MM.1S (cell line): ENCODE measurements around the gene ACOD1.

Experiments used
- DNase-seq: peaks from one replicate; pipeline ENCODE4 v3.0.0-alpha.2; 2015
- H2AFZ ChIP-seq: fragments of 300-600 bp; sonication (generic); 2 replicates; pipeline ENCODE4 v1.6.0; 2016; ENCODE audit warnings: antibody characterized with exemption, low read length
- H3F3A ChIP-seq: fragments of 300-600 bp; sonication (generic); 2 replicates; pipeline ENCODE4 v1.6.1; 2016; ENCODE audit warnings: mild to moderate bottlenecking, antibody characterized with exemption, low read length, moderate library complexity, mixed read lengths; ENCODE audit not compliant: insufficient read depth
- H3K27ac ChIP-seq: fragments of 300-600 bp; sonication (generic); 2 replicates; pipeline ENCODE4 v1.5.1; 2016; ENCODE audit warnings: mild to moderate bottlenecking, low read length
- H3K27me3 ChIP-seq: fragments of 300-600 bp; sonication (generic); replicated peaks from 2 replicates; pipeline ENCODE4 v1.6.0; 2016; ENCODE audit warnings: low read length; ENCODE audit not compliant: insufficient read depth
- H3K36me3 ChIP-seq: fragments of 300-600 bp; sonication (generic); replicated peaks from 2 replicates; pipeline ENCODE4 v1.6.1; 2016; ENCODE audit warnings: mild to moderate bottlenecking, low read length, mixed read lengths; ENCODE audit not compliant: insufficient read depth
- H3K4me1 ChIP-seq: fragments of 300-600 bp; sonication (generic); 2 replicates; pipeline ENCODE4 v1.6.1; 2016; ENCODE audit warnings: low read length, mixed read lengths
- H3K4me2 ChIP-seq: fragments of 300-600 bp; sonication (generic); 2 replicates; pipeline ENCODE4 v1.6.0; 2016; ENCODE audit warnings: low read depth, low read length
- H3K4me3 ChIP-seq: fragments of 300-600 bp; sonication (generic); 2 replicates; pipeline ENCODE4 v1.5.1; 2016; ENCODE audit warnings: low read length, mixed read lengths
- H3K79me2 ChIP-seq: fragments of 300-600 bp; sonication (generic); 2 replicates; pipeline ENCODE4 v1.6.1; 2016; ENCODE audit warnings: mixed run types, low read length, mixed read lengths
- H3K9ac ChIP-seq: fragments of 300-600 bp; sonication (generic); 2 replicates; pipeline ENCODE4 v1.6.1; 2016; ENCODE audit warnings: low read length, mixed read lengths
- H3K9me2 ChIP-seq: fragments of 300-600 bp; sonication (generic); replicated peaks from 2 replicates; pipeline ENCODE4 v1.6.1; 2016; ENCODE audit warnings: mild to moderate bottlenecking, low read length, mixed read lengths; ENCODE audit not compliant: insufficient read depth
- H3K9me3 ChIP-seq: fragments of 300-600 bp; sonication (generic); replicated peaks from 2 replicates; pipeline ENCODE4 v1.6.1; 2016; ENCODE audit warnings: mild to moderate bottlenecking, low read length, mixed read lengths; ENCODE audit not compliant: insufficient read depth
- H4K20me1 ChIP-seq: fragments of 300-600 bp; sonication (generic); 2 replicates; pipeline ENCODE4 v1.6.1; 2016; ENCODE audit warnings: mild to moderate bottlenecking, low read length, moderate library complexity, mixed read lengths; ENCODE audit not compliant: insufficient read depth
- EZH2 ChIP-seq: fragments of 300-600 bp; sonication (generic); optimal IDR thresholded peaks from 2 replicates; pipeline ENCODE3; 2017; ENCODE audit warnings: low read depth, mild to moderate bottlenecking, antibody characterized with exemption, low read length, mixed read lengths
- EZH2phosphoT487 ChIP-seq: fragments of 300-600 bp; sonication (generic); IDR thresholded peaks from 2 replicates; pipeline ENCODE4 v1.6.1; 2018; ENCODE audit warnings: antibody characterized with exemption, low read length
- TF ChIP-seq, protein P1 (sequence below): fragments of 300-600 bp; sonication (generic); IDR thresholded peaks from 2 replicates; pipeline ENCODE4 v1.5.1; 2016; ENCODE audit warnings: antibody characterized with exemption, low read length, mixed read lengths

ACOD1 gene

GRCh38 chr13:76975863-76976262 lies 27.6 kb downstream of the ACOD1 start:
- H3K4me1 ChIP-seq, result no peaks in the 10 kb centered on the region
- no peak overlapping the region for H3K4me2 ChIP-seq
- no peak overlapping the region for H3K27ac ChIP-seq
- H2AFZ ChIP-seq, result no peak overlapping the region
- no peak for DNase-seq
- H3K9me2 ChIP-seq, result no peaks in the 10 kb centered on the region
- H3K9ac ChIP-seq, result no peak overlapping the region
- H3K36me3 ChIP-seq, result no peaks in the 10 kb centered on the region
- no peaks in the 10 kb centered on the region for H3K79me2 ChIP-seq
- H3F3A ChIP-seq, result no peaks in the 10 kb centered on the region
- no peak for TF ChIP-seq EZH2
- no peak for TF ChIP-seq EZH2phosphoT487
- TF ChIP-seq, protein P1, sequence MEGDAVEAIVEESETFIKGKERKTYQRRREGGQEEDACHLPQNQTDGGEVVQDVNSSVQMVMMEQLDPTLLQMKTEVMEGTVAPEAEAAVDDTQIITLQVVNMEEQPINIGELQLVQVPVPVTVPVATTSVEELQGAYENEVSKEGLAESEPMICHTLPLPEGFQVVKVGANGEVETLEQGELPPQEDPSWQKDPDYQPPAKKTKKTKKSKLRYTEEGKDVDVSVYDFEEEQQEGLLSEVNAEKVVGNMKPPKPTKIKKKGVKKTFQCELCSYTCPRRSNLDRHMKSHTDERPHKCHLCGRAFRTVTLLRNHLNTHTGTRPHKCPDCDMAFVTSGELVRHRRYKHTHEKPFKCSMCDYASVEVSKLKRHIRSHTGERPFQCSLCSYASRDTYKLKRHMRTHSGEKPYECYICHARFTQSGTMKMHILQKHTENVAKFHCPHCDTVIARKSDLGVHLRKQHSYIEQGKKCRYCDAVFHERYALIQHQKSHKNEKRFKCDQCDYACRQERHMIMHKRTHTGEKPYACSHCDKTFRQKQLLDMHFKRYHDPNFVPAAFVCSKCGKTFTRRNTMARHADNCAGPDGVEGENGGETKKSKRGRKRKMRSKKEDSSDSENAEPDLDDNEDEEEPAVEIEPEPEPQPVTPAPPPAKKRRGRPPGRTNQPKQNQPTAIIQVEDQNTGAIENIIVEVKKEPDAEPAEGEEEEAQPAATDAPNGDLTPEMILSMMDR, result no peak
- no peaks in the 10 kb centered on the region for H4K20me1 ChIP-seq
- H3K4me3 ChIP-seq, result no peak overlapping the region
- no peaks in the 10 kb centered on the region for H3K27me3 ChIP-seq
- H3K9me3 ChIP-seq, result no peaks in the 10 kb centered on the region

GRCh38 chr13:76976490-76976889 lies 28.2 kb downstream of the ACOD1 start:
- DNase-seq, result no peak
- TF ChIP-seq, protein P1, result no peak
- no peak for TF ChIP-seq EZH2

GRCh38 chr13:76976929-76977328 lies 28.6 kb downstream of the ACOD1 start:
- H4K20me1 ChIP-seq, result no peaks in the 10 kb centered on the region
- no peak for DNase-seq
- no peaks in the 10 kb centered on the region for H3K9me3 ChIP-seq
- H3K4me3 ChIP-seq, result no peak overlapping the region
- no peaks in the 10 kb centered on the region for H3K4me1 ChIP-seq
- H3K9me2 ChIP-seq, result no peaks in the 10 kb centered on the region
- H3K9ac ChIP-seq, result no peak overlapping the region
- no peak overlapping the region for H2AFZ ChIP-seq
- no peak overlapping the region for H3K27ac ChIP-seq
- no peaks in the 10 kb centered on the region for H3K27me3 ChIP-seq
- H3K4me2 ChIP-seq, result no peak overlapping the region
- no peaks in the 10 kb centered on the region for H3F3A ChIP-seq
- H3K36me3 ChIP-seq, result no peaks in the 10 kb centered on the region
- TF ChIP-seq EZH2phosphoT487 (no peak), EZH2 (no peak)
- TF ChIP-seq, protein P1, result no peak
- H3K79me2 ChIP-seq, result no peaks in the 10 kb centered on the region

More at GRCh38 chr13:76976490-76976889, 28.2 kb downstream of the ACOD1 start:
- no peaks in the 10 kb centered on the region for H3K9me2 ChIP-seq
- no peak overlapping the region for H3K27ac ChIP-seq
- H3K79me2 ChIP-seq, result no peaks in the 10 kb centered on the region
- no peaks in the 10 kb centered on the region for H3K9me3 ChIP-seq
- H3K36me3 ChIP-seq, result no peaks in the 10 kb centered on the region
- no peaks in the 10 kb centered on the region for H4K20me1 ChIP-seq
- H3K27me3 ChIP-seq, result no peaks in the 10 kb centered on the region
- H3K4me3 ChIP-seq, result no peak overlapping the region
- H3K4me1 ChIP-seq, result no peaks in the 10 kb centered on the region
- H2AFZ ChIP-seq, result no peak overlapping the region
- no peak overlapping the region for H3K4me2 ChIP-seq
- no peaks in the 10 kb centered on the region for H3F3A ChIP-seq
- no peak overlapping the region for H3K9ac ChIP-seq
